ENCODE measurements around the gene AGXT2. TPM values are rescaled to one million over a fixed set of nuclear protein-coding genes. Genes with fewer than 3 reads are reported as not detected.

AGXT2 gene
- total RNA-seq, 6 donors from 2014 or later: not detected

- no peak overlapping the region for H3K27ac ChIP-seq
- ATAC-seq (ENCODE audit: low FRiP score in 2 of 2) (no peak), DNase-seq (no peak)
- no peaks in the 10 kb centered on the region for H3K27me3 ChIP-seq
- WGBS, 2 donors: 87 to 100% methylated on average over 1 of the region's 1 CpG
- H3K9me3 ChIP-seq: no peaks in the 10 kb centered on the region
- H3K4me1 ChIP-seq: peaks cover 0 to 5% (median 0%) of the 10 kb centered on the region in 4 donors
- H3K36me3 ChIP-seq: no peaks in the 10 kb centered on the region
- H3K4me3 ChIP-seq: no peak overlapping the region
- TF ChIP-seq POLR2A (IDR thresholded peaks at IDR 0.05) (no peak), POLR2AphosphoS5 (IDR thresholded peaks at IDR 0.05) (no peak), EP300 (IDR thresholded peaks at IDR 0.05) (no peak), CTCF (IDR thresholded peaks at IDR 0.05) (no peak)
Observed at GRCh38 chr5:35004771-35005170, 43.0 kb downstream of the AGXT2 start.

DNA sequence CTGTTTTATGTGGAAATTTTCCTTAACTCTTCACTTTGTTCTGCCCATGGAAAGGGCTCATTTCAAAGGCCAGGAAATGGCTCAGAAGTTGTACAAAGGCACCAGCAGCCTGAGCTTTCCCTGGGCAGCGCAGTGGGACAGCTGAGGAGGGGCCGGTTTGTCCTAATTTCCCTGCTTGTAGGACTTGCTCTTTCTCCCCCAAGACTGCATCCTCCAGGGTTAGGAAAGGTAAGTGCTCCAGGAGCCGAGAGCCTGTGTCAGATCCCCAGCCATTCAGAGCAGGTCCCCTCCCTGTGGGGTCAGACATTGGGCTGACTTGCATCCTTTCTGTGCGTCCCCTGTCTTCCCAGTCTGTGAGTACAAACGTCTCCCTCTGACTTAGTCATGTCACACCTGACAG lies 43.5 kb downstream of the AGXT2 start:
- Histone ChIP-seq H3K27ac (no peak overlapping the region), H3K36me3 (no peaks in the 10 kb centered on the region), H3K4me3 (no peak overlapping the region), H3K4me1 (peaks cover 0 to 5% (median 0%) of the 10 kb centered on the region in 4 donors), H3K27me3 (no peaks in the 10 kb centered on the region), H3K9me3 (no peaks in the 10 kb centered on the region)
- ATAC-seq (ENCODE audit: low FRiP score in 2 of 2): no peak
- TF ChIP-seq CTCF (IDR thresholded peaks at IDR 0.05) (no peak), EP300 (IDR thresholded peaks at IDR 0.05) (no peak), POLR2AphosphoS5 (IDR thresholded peaks at IDR 0.05) (no peak), POLR2A (IDR thresholded peaks at IDR 0.05) (no peak)
- WGBS, 2 donors: 68 to 75% methylated on average over 5 of the region's 5 CpGs
- DNase-seq: no peak

- no peaks in the 10 kb centered on the region for H3K27me3 ChIP-seq
- TF ChIP-seq CTCF (IDR thresholded peaks at IDR 0.05) (peak; percentile 42 to 90 (median 58)), POLR2AphosphoS5 (IDR thresholded peaks at IDR 0.05) (no peak), POLR2A (IDR thresholded peaks at IDR 0.05) (no peak)
- ATAC-seq (ENCODE audit: low FRiP score in 2 of 2): peak; percentile 70 to 72
- peaks cover 0 to 5% (median 0%) of the 10 kb centered on the region in 4 donors for H3K4me1 ChIP-seq
- no peaks in the 10 kb centered on the region for H3K9me3 ChIP-seq
- no peak overlapping the region for H3K4me3 ChIP-seq
- peak; percentile 24 to 45 for DNase-seq
- 39 to 47% methylated on average over 15 to 18 of the region's 18 CpGs for WGBS, 2 donors
- no peaks in the 10 kb centered on the region for H3K36me3 ChIP-seq
- no peak overlapping the region for H3K27ac ChIP-seq
Observed at GRCh38 chr5:35003018-35003957, 44.5 kb downstream of the AGXT2 start.

- TF ChIP-seq CTCF (IDR thresholded peaks at IDR 0.05): no peak
- TF ChIP-seq POLR2AphosphoS5 (IDR thresholded peaks at IDR 0.05): no peak
- no peak for TF ChIP-seq EP300 (IDR thresholded peaks at IDR 0.05)
- no peak for TF ChIP-seq POLR2A (IDR thresholded peaks at IDR 0.05)
- H3K27me3 ChIP-seq: no peaks in the 10 kb centered on the region
- ATAC-seq (ENCODE audit: low FRiP score in 2 of 2) (no peak), DNase-seq (no peak)
- H3K36me3 ChIP-seq: no peaks in the 10 kb centered on the region
- 91 to 92% methylated on average over 6 of the region's 6 CpGs for WGBS, 2 donors
- H3K4me1 ChIP-seq: peaks cover 0 to 5% (median 0%) of the 10 kb centered on the region in 4 donors
- no peak overlapping the region for H3K27ac ChIP-seq
- H3K9me3 ChIP-seq: no peaks in the 10 kb centered on the region
- H3K4me3 ChIP-seq: no peak overlapping the region
Observed at GRCh38 chr5:35002459-35002858, 45.3 kb downstream of the AGXT2 start.
